NCI-H460 (cell line): ENCODE data around the gene INO80. TPM values are rescaled to one million over a fixed set of nuclear protein-coding genes. Genes with fewer than 3 reads are reported as not detected.

Experiments used
- DNase-seq: peaks from one replicate; pipeline ENCODE4 v3.0.0-alpha.2; 2016; ENCODE audit warnings: low read depth; ENCODE audit errors: extremely low read depth
- total RNA-seq: library from RNA; depleted of rRNA; stranded (reverse); fragments of >200 nt; shearing (Covaris generic); gene quantifications from 2 replicates; pipeline ENCODE4 v1.2.3, GENCODE V29; 2014

INO80 gene
- total RNA-seq, 1 experiment from 2014 or later, result 25.2 TPM

- DNase-seq, result no peak
These were observed 64.9 kb downstream of the INO80 start for GRCh38 chr15:41051139-41051538.

- no peak for DNase-seq
These were observed 67.2 kb downstream of the INO80 start for GRCh38 chr15:41048852-41049251.

GRCh38 chr15:41048397-41048796, 67.7 kb downstream of the INO80 start:
- no peak for DNase-seq

- no peak for DNase-seq
These were observed 68.6 kb downstream of the INO80 start for GRCh38 chr15:41047474-41047873.

- DNase-seq, result no peak
These were observed 72.7 kb downstream of the INO80 start for GRCh38 chr15:41043276-41043951.

- DNase-seq, result no peak
These were observed 73.2 kb downstream of the INO80 start for GRCh38 chr15:41042851-41043250.

GRCh38 chr15:41039121-41039520, 77.0 kb downstream of the INO80 start:
- no peak for DNase-seq

GRCh38 chr15:41032079-41032328, 84.1 kb downstream of the INO80 start:
- no peak for DNase-seq

GRCh38 chr15:41031232-41032078, 84.6 kb downstream of the INO80 start:
- no peak for DNase-seq

GRCh38 chr15:41028853-41029252, 87.2 kb downstream of the INO80 start:
- no peak for DNase-seq

GRCh38 chr15:41025393-41025792, 90.7 kb downstream of the INO80 start:
- no peak for DNase-seq

- DNase-seq, result no peak
These were observed 91.2 kb downstream of the INO80 start for GRCh38 chr15:41024885-41025284.

- no peak for DNase-seq
These were observed 91.9 kb downstream of the INO80 start for GRCh38 chr15:41024131-41024530.

- peak; percentile 40 for DNase-seq
These were observed 93.5 kb downstream of the INO80 start for GRCh38 chr15:41022487-41023090.

- DNase-seq, result no peak
These were observed 95.3 kb downstream of the INO80 start for GRCh38 chr15:41020829-41021228.

- no peak for DNase-seq
These were observed 95.8 kb downstream of the INO80 start for GRCh38 chr15:41020311-41020710.

- no peak for DNase-seq
These were observed 96.9 kb downstream of the INO80 start for GRCh38 chr15:41019174-41019573.

GRCh38 chr15:41018534-41018933, 97.5 kb downstream of the INO80 start:
- no peak for DNase-seq

GRCh38 chr15:41017066-41017735, 98.9 kb downstream of the INO80 start:
- no peak for DNase-seq

- no peak for DNase-seq
These were observed 102.2 kb downstream of the INO80 start for GRCh38 chr15:41013691-41014414.
